IMR-90 (cell line): ENCODE measurements around the gene PLAAT3.

Experiments used
- CTCF ChIP-seq: conservative IDR thresholded peaks from 2 replicates; pipeline ENCODE4 v1.5.1; 2012; ENCODE audit warnings: mild to moderate bottlenecking, low read depth, low read length, improper control_type of control experiment
- MAFK ChIP-seq: IDR thresholded peaks from 2 replicates; pipeline ENCODE4 v1.6.1; 2012; ENCODE audit warnings: low read depth, low read length, improper control_type of control experiment
- MAZ ChIP-seq: IDR thresholded peaks from 2 replicates; pipeline ENCODE4 v1.6.1; 2012; ENCODE audit warnings: low read depth, mild to moderate bottlenecking, low read length, improper control_type of control experiment, moderate library complexity, borderline replicate concordance
- MXI1 ChIP-seq: IDR thresholded peaks from 2 replicates; pipeline ENCODE4 v1.6.1; 2012; ENCODE audit warnings: low read depth, mild to moderate bottlenecking, low read length, moderate library complexity, borderline replicate concordance
- NFE2L2 ChIP-seq: fragments of 150-350 bp; IDR thresholded peaks from 2 replicates; pipeline ENCODE4 v1.6.1; 2016; ENCODE audit warnings: low read depth, mild to moderate bottlenecking, low read length
- POLR2A ChIP-seq: IDR thresholded peaks from 2 replicates; pipeline ENCODE4 v1.6.1; 2012; ENCODE audit warnings: mild to moderate bottlenecking, low read depth, low read length
- RCOR1 ChIP-seq: IDR thresholded peaks from 2 replicates; pipeline ENCODE4 v1.6.1; 2012; ENCODE audit warnings: mild to moderate bottlenecking, low read length, improper control_type of control experiment; ENCODE audit not compliant: insufficient replicate concordance
- RFX5 ChIP-seq: IDR thresholded peaks from 2 replicates; pipeline ENCODE4 v1.8.0; 2012; ENCODE audit warnings: low read depth, mild to moderate bottlenecking, low read length, moderate library complexity

- TF ChIP-seq RCOR1 (no peak), CTCF (no peak), POLR2A (no peak), MAZ (no peak), NFE2L2 (no peak), MAFK (no peak), MXI1 (no peak), RFX5 (no peak)
These were observed 607 bp downstream of the PLAAT3 start for GRCh38 chr11:63613517-63614135.
